CD4-positive, alpha-beta T cell (primary cell): Measurements from ENCODE around the gene CASZ1. TPM values are rescaled to one million over a fixed set of nuclear protein-coding genes. Genes with fewer than 3 reads are reported as not detected.

ENCODE experiments used
- ATAC-seq: fragments of 200-7000 bp; cut with Tn5 transposase; one replicate; pipeline ENCODE4 v1.10.0; 2022; ENCODE audit warnings: mild to moderate bottlenecking; ENCODE audit not compliant: poor library complexity
- CTCF ChIA-PET: fragments of 350-600 bp; sonication (Branson Sonifier 250); formaldehyde crosslinking; loops from one replicate; lab custom pipeline; 2021; ENCODE audit warnings: antibody characterized with exemption, inconsistent platforms; lab: Charles Lee
- POLR2A ChIA-PET: fragments of 350-600 bp; sonication (Branson Sonifier 250); formaldehyde crosslinking; loops from one replicate; lab custom pipeline; 2021; ENCODE audit warnings: antibody characterized with exemption, inconsistent platforms; lab: Charles Lee
- DNase-seq, 14 experiments: peaks; one replicate each; pipeline ENCODE4 v3.0.0-alpha.2; 2013 to 2020; ENCODE audit warnings: mixed read lengths in 2 of 14
- H3K27ac ChIP-seq, 2 donors: one replicate each; pipeline versions ENCODE4 v1.5.1 to v1.7.0; 2013; ENCODE audit warnings: low read length in 2 of 2, low read depth in 1 of 2, mild to moderate bottlenecking in 1 of 2
- H3K27me3 ChIP-seq, 2 experiments: 1 replicate in 1 of 2; 2 replicates in 1 of 2; pipeline versions ENCODE4 v1.6.1 to v1.7.0; 2013; ENCODE audit warnings: low read length in 2 of 2, control low read depth in 1 of 2, mild to moderate bottlenecking in 1 of 2, moderate library complexity in 1 of 2; ENCODE audit not compliant: insufficient read depth in 2 of 2, control insufficient read depth in 1 of 2
- H3K36me3 ChIP-seq: one replicate; pipeline ENCODE4 v1.6.1; 2013; ENCODE audit warnings: low read length, control low read depth; ENCODE audit not compliant: insufficient read depth
- H3K4me1 ChIP-seq: one replicate; pipeline ENCODE4 v1.6.1; 2013; ENCODE audit warnings: low read length, control low read depth; ENCODE audit not compliant: insufficient read depth
- H3K4me3 ChIP-seq: one replicate; pipeline ENCODE4 v1.5.1; 2013; ENCODE audit warnings: mild to moderate bottlenecking, low read length, moderate library complexity
- H3K9me3 ChIP-seq, 2 experiments: 1 replicate in 1 of 2; 2 replicates in 1 of 2; pipeline versions ENCODE4 v1.6.1 to v1.7.0; 2013; ENCODE audit warnings: low read length in 2 of 2, mild to moderate bottlenecking in 2 of 2, control low read depth in 1 of 2, moderate library complexity in 1 of 2; ENCODE audit not compliant: control insufficient read depth in 1 of 2, insufficient read depth in 1 of 2
- H3K27ac Mint-ChIP-seq: one replicate; pipeline ENCODE4 v1.8.0; 2020; ENCODE audit warnings: mixed read lengths
- H3K27me3 Mint-ChIP-seq: one replicate; pipeline ENCODE4 v1.8.0; 2021; ENCODE audit warnings: mixed read lengths
- H3K36me3 Mint-ChIP-seq: one replicate; pipeline ENCODE4 v1.8.0; 2021; ENCODE audit warnings: low read depth, mixed read lengths
- H3K4me1 Mint-ChIP-seq: one replicate; pipeline ENCODE4 v1.8.0; 2021; ENCODE audit warnings: low read depth, mixed read lengths
- H3K4me3 Mint-ChIP-seq: one replicate; pipeline ENCODE4 v1.8.0; 2020; ENCODE audit warnings: mild to moderate bottlenecking, mixed read lengths
- H3K9me3 Mint-ChIP-seq: one replicate; pipeline ENCODE4 v1.8.0; 2020; ENCODE audit warnings: mixed read lengths
- intact Hi-C, 2 experiments: fragments of 100-400 bp; cut with DNase I in 1 of 2; cut with micrococcal nuclease in 1 of 2; formaldehyde crosslinking; loops; one replicate each; pipeline versions ENCODE4 v1.15.1 to v1.9.0; 2023 to 2025; cut with DNase I, micrococcal nuclease
- total RNA-seq, 174 experiments: library from RNA in 2 of 174; stranded (reverse) in 2 of 174; gene quantifications; one replicate each; pipeline ENCODE4 v1.2.3 and lab custom pipeline; 2021 to 2026
- TF ChIP-seq, protein P1 (sequence below): fragments of 200-600 bp; IDR thresholded peaks from one replicate; pipeline ENCODE4 v1.8.0; 2022; ENCODE audit warnings: antibody characterized with exemption, mild to moderate bottlenecking

Gene CASZ1
- total RNA-seq, 2 experiments from 2014 or later: 21.8 to 22.8 TPM

- H3K4me3 Mint-ChIP-seq: no peak overlapping the region
- no peaks in the 10 kb centered on the region for H3K27me3 ChIP-seq
- peaks cover 19% of the 10 kb centered on the region for H3K4me1 Mint-ChIP-seq
- H3K9me3 ChIP-seq: no peaks in the 10 kb centered on the region
- no peaks in the 10 kb centered on the region for H3K27me3 Mint-ChIP-seq
- H3K27ac ChIP-seq: no peak overlapping the region
- POLR2A ChIA-PET: no interaction called here
- intact Hi-C loops: loop anchor here (2.0 to 5.0 kb wide), 4 partner anchors 176 to 321 kb away; partner anchors contain the start of gene TARDBP (in 1 of the 2)
- DNase-seq: no peak
- peaks cover 2% of the 10 kb centered on the region for H3K36me3 ChIP-seq
- H3K36me3 Mint-ChIP-seq: no peaks in the 10 kb centered on the region
- CTCF ChIA-PET: no interaction called here
- TF ChIP-seq, protein P1, sequence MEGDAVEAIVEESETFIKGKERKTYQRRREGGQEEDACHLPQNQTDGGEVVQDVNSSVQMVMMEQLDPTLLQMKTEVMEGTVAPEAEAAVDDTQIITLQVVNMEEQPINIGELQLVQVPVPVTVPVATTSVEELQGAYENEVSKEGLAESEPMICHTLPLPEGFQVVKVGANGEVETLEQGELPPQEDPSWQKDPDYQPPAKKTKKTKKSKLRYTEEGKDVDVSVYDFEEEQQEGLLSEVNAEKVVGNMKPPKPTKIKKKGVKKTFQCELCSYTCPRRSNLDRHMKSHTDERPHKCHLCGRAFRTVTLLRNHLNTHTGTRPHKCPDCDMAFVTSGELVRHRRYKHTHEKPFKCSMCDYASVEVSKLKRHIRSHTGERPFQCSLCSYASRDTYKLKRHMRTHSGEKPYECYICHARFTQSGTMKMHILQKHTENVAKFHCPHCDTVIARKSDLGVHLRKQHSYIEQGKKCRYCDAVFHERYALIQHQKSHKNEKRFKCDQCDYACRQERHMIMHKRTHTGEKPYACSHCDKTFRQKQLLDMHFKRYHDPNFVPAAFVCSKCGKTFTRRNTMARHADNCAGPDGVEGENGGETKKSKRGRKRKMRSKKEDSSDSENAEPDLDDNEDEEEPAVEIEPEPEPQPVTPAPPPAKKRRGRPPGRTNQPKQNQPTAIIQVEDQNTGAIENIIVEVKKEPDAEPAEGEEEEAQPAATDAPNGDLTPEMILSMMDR: no peak
- peaks cover 27% of the 10 kb centered on the region for H3K4me1 ChIP-seq
- H3K27ac Mint-ChIP-seq: no peak overlapping the region
- H3K4me3 ChIP-seq: no peak overlapping the region
- no peaks in the 10 kb centered on the region for H3K9me3 Mint-ChIP-seq
- no peak for ATAC-seq
Observed at GRCh38 chr1:10691075-10691739, 105.2 kb downstream of the CASZ1 start.

DNA sequence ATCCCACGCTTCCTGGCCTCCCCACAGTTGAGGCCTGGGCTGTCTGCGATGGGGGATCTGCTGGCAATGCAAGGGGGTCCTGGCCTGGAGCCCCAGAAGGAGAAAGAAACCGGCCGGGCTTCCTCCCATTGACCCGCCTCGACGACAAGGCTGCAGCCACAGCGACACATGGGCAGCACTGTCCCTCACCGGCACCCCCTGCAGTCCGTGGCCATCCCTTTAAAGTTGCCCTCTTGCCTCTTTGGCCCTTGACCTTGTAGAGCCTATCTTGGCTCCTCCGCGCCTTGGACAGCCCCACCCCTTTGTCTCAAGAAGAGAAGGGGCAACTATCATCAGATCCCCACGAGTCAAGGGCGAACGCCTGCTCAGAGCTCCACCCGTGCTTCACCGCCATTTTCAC, 106.0 kb downstream of the CASZ1 start:
- H3K27me3 Mint-ChIP-seq: no peaks in the 10 kb centered on the region
- H3K27ac ChIP-seq: no peak overlapping the region
- ATAC-seq (no peak), DNase-seq (no peak)
- H3K4me1 ChIP-seq: peaks cover 27% of the 10 kb centered on the region
- H3K36me3 Mint-ChIP-seq: no peaks in the 10 kb centered on the region
- H3K9me3 ChIP-seq: no peaks in the 10 kb centered on the region
- no peak overlapping the region for H3K4me3 Mint-ChIP-seq
- ChIA-PET POLR2A (no interaction called here), CTCF (no interaction called here)
- peaks cover 16% of the 10 kb centered on the region for H3K4me1 Mint-ChIP-seq
- no peaks in the 10 kb centered on the region for H3K9me3 Mint-ChIP-seq
- intact Hi-C loops: loop anchor here (2.0 to 5.0 kb wide), 4 partner anchors 176 to 322 kb away; partner anchors contain the start of gene TARDBP (in 1 of the 2)
- TF ChIP-seq, protein P1: no peak
- H3K27ac Mint-ChIP-seq: no peak overlapping the region
- H3K36me3 ChIP-seq: peaks cover 2% of the 10 kb centered on the region
- H3K27me3 ChIP-seq: no peaks in the 10 kb centered on the region
- H3K4me3 ChIP-seq: no peak overlapping the region

DNA sequence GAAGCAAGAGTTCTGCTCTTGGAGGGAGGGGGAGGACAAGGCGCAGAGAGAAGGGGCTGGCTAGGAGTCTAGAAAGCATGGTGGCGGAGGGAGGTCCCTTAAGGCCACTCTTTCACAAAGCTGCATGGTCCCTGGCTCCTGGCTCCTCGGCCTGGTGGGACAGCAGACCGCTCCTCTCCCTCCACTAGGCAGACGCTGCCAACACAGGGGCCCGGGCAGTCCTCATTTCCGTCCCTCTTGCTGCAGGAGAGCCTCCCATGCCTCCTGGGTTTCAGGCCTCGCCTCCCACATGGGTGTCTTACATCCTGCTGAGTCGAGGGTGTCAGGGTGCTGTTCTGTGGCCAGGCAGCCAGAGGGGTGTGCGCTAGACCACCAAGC, 108.0 kb downstream of the CASZ1 start:
- ATAC-seq (no peak), DNase-seq (no peak)
- ChIA-PET CTCF (no interaction called here), POLR2A (no interaction called here)
- no peaks in the 10 kb centered on the region for H3K9me3 Mint-ChIP-seq
- no peaks in the 10 kb centered on the region for H3K9me3 ChIP-seq
- H3K4me1 ChIP-seq: peaks cover 23% of the 10 kb centered on the region
- intact Hi-C loops: no loop called here
- TF ChIP-seq, protein P1: no peak
- peak overlapping the region; percentile 34 for H3K4me3 Mint-ChIP-seq
- H3K27ac Mint-ChIP-seq: no peak overlapping the region
- no peaks in the 10 kb centered on the region for H3K27me3 Mint-ChIP-seq
- H3K4me1 Mint-ChIP-seq: peaks cover 12% of the 10 kb centered on the region
- no peaks in the 10 kb centered on the region for H3K27me3 ChIP-seq
- H3K36me3 ChIP-seq: peaks cover 2% of the 10 kb centered on the region
- H3K36me3 Mint-ChIP-seq: no peaks in the 10 kb centered on the region
- no peak overlapping the region for H3K27ac ChIP-seq
- no peak overlapping the region for H3K4me3 ChIP-seq
